Forelimb muscle (tissue), 1 donor: ENCODE results near the gene DDTL. TPM values are rescaled to one million over a fixed set of nuclear protein-coding genes. Genes with fewer than 3 reads are reported as not detected.

Experiments used
- DNase-seq: peaks from one replicate; pipeline ENCODE4 v3.0.0-alpha.2; 2013; ENCODE audit warnings: low read depth
- polyA plus RNA-seq: library from polyadenylated mRNA; unstranded; fragments of 120-200 nt; gene quantifications from one replicate; pipeline ENCODE4 v1.2.1, GENCODE V29; 2013; ENCODE audit not compliant: insufficient read length

Gene DDTL
- polyA plus RNA-seq, 1 donor, result 4.6 TPM

- DNase-seq, result no peak
Measured at GRCh38 chr22:24006207-24006913, 39.7 kb downstream of the DDTL start.

GRCh38 chr22:24006914-24007214, 40.2 kb downstream of the DDTL start:
- no peak for DNase-seq

- no peak for DNase-seq
Measured at GRCh38 chr22:24007253-24008021, 40.7 kb downstream of the DDTL start.

- no peak for DNase-seq
Measured at GRCh38 chr22:24008022-24008283, 41.3 kb downstream of the DDTL start.

GRCh38 chr22:24008381-24009226, 41.9 kb downstream of the DDTL start:
- no peak for DNase-seq

GRCh38 chr22:24009227-24010017, 42.7 kb downstream of the DDTL start:
- DNase-seq, result no peak

GRCh38 chr22:24010018-24010391, 43.3 kb downstream of the DDTL start:
- no peak for DNase-seq

- DNase-seq, result no peak
Measured at GRCh38 chr22:24011735-24012068, 45.0 kb downstream of the DDTL start.

GRCh38 chr22:24016156-24016555, 49.5 kb downstream of the DDTL start:
- DNase-seq, result no peak

- no peak for DNase-seq
Measured at GRCh38 chr22:24021304-24021703, 54.6 kb downstream of the DDTL start.

Other genes with a start within 250 kb of the DDTL start
- gene ZNF70, start 215.8 kb upstream of the DDTL start, polyA plus RNA-seq, result 5.0 TPM
- gene VPREB3, start 212.5 kb upstream of the DDTL start, polyA plus RNA-seq, result 0.66 TPM
- 0.33 TPM for gene C22orf15, start 203.9 kb upstream of the DDTL start, polyA plus RNA-seq
- 57.6 TPM for gene CHCHD10, start 198.9 kb upstream of the DDTL start, polyA plus RNA-seq
- 9.1 TPM for gene MMP11, start 194.0 kb upstream of the DDTL start, polyA plus RNA-seq
- 67.8 TPM for gene SMARCB1, start 179.9 kb upstream of the DDTL start, polyA plus RNA-seq
- 0.66 TPM for gene DERL3, start 127.9 kb upstream of the DDTL start, polyA plus RNA-seq
- 9.8 TPM for gene SLC2A11, start 109.0 kb upstream of the DDTL start, polyA plus RNA-seq
- 131 TPM for gene MIF, start 72.5 kb upstream of the DDTL start, polyA plus RNA-seq
- gene GSTT2B, start 5.7 kb upstream of the DDTL start, polyA plus RNA-seq, result 3.7 TPM
- gene DDT, start 7.6 kb downstream of the DDTL start, polyA plus RNA-seq, result 59.2 TPM
- gene GSTT2, start 13.2 kb downstream of the DDTL start, polyA plus RNA-seq, result 0.32 TPM
- not detected for gene GSTT4, start 38.6 kb downstream of the DDTL start, polyA plus RNA-seq
- gene CABIN1, start 44.4 kb downstream of the DDTL start, polyA plus RNA-seq, result 32.5 TPM
- 0.91 TPM for gene SUSD2, start 214.6 kb downstream of the DDTL start, polyA plus RNA-seq